GM12878 (cell line): ENCODE measurements around the gene TSPEAR. TPM values are rescaled to one million over a fixed set of nuclear protein-coding genes. Genes with fewer than 3 reads are reported as not detected.

ENCODE experiments used
- ATAC-seq: fragments of 200-7000 bp; cut with Tn5 transposase; 3 replicates; pipeline ENCODE4 v1.9.1; 2020; ENCODE audit warnings: mild to moderate bottlenecking, moderate library complexity
- BruUV-seq: library from RNA; stranded (reverse); fragments of 400-500 nt; replicated peaks from 2 replicates; lab custom pipeline; 2021; lab: Mats Ljungman, UMichigan
- CTCF ChIA-PET: fragments of 300-600 bp; sonication (Branson Sonifier 250); formaldehyde crosslinking; extraction: SDS; loops from one replicate; lab custom pipeline; 2021; ENCODE audit warnings: inconsistent platforms; lab: Yijun Ruan, JAX
- POLR2A ChIA-PET: fragments of 350-600 bp; formaldehyde crosslinking; extraction: SDS; loops from one replicate; lab custom pipeline; 2021; ENCODE audit warnings: inconsistent platforms; lab: Charles Lee
- RAD21 ChIA-PET: fragments of 300-600 bp; sonication (Branson Sonifier 250); formaldehyde crosslinking; loops from one replicate; lab custom pipeline; 2023; ENCODE audit warnings: antibody characterized with exemption; ENCODE audit not compliant: unreplicated experiment; lab: Charles Lee
- SMC1A ChIA-PET: fragments of 300-600 bp; sonication (Branson Sonifier 250); formaldehyde crosslinking; loops from one replicate; lab custom pipeline; 2023; ENCODE audit not compliant: unreplicated experiment, uncharacterized antibody; lab: Charles Lee
- DNase-seq: peaks from one replicate; pipeline ENCODE4 v3.0.0-alpha.2; 2011; ENCODE audit warnings: low read depth, low spot score
- FAIRE-seq: peaks from 3 replicates; lab custom pipeline; 2011; peaks lifted over from hg19 to GRCh38; lab: Jason Lieb, UNC
- H2AFZ ChIP-seq: 2 replicates; pipeline ENCODE4 v1.6.0; 2011; ENCODE audit warnings: low read depth, low read length, control low read depth; ENCODE audit not compliant: control insufficient read depth
- H3K27ac ChIP-seq: 2 replicates; pipeline ENCODE4 v1.5.1; 2011; ENCODE audit warnings: control low read depth; ENCODE audit not compliant: control insufficient read depth, insufficient read depth
- H3K27me3 ChIP-seq, 2 experiments: replicated peaks in 1 of 2; 2 replicates each; pipeline versions ENCODE4 v1.6.0 to v1.6.1; 2011; ENCODE audit warnings: low read length in 1 of 2; ENCODE audit not compliant: control insufficient read depth in 2 of 2, insufficient read depth in 2 of 2
- H3K36me3 ChIP-seq, 2 experiments: 2 replicates each; pipeline ENCODE4 v1.5.1; 2011; ENCODE audit warnings: low read length in 1 of 2; ENCODE audit not compliant: control insufficient read depth in 2 of 2, insufficient read depth in 2 of 2
- H3K4me1 ChIP-seq: 2 replicates; pipeline ENCODE4 v1.6.1; 2011; ENCODE audit warnings: mild to moderate bottlenecking, low read length, moderate library complexity, mixed read lengths; ENCODE audit not compliant: control insufficient read depth, insufficient read depth
- H3K4me2 ChIP-seq: 2 replicates; pipeline ENCODE4 v1.6.0; 2011; ENCODE audit warnings: control low read depth; ENCODE audit not compliant: control insufficient read depth, insufficient read depth
- H3K4me3 ChIP-seq: fragments of 200-600 bp; sonication (generic); 2 replicates; pipeline ENCODE4 v1.5.1; 2016
- H3K79me2 ChIP-seq: 2 replicates; pipeline ENCODE4 v1.6.0; 2011; ENCODE audit warnings: low read length; ENCODE audit not compliant: control insufficient read depth, insufficient read depth
- H3K9ac ChIP-seq: 2 replicates; pipeline ENCODE4 v1.8.0; 2011; ENCODE audit warnings: low read length, control low read depth, mixed read lengths; ENCODE audit not compliant: control insufficient read depth, insufficient read depth
- H3K9me3 ChIP-seq: replicated peaks from 3 replicates; pipeline ENCODE4 v1.5.1; 2011; ENCODE audit warnings: mild to moderate bottlenecking, low read length; ENCODE audit not compliant: control insufficient read depth, insufficient read depth
- H4K20me1 ChIP-seq: 2 replicates; pipeline ENCODE4 v1.6.0; 2011; ENCODE audit not compliant: control insufficient read depth, insufficient read depth
- BMI1 ChIP-seq: fragments of 450-650 bp; IDR thresholded peaks from 2 replicates; pipeline ENCODE4 v1.6.1; 2016; ENCODE audit warnings: mild to moderate bottlenecking, moderate library complexity, borderline replicate concordance
- EGR1 ChIP-seq, 2 experiments: IDR thresholded peaks; 1 replicate in 1 of 2; 2 replicates in 1 of 2; pipeline ENCODE4 v1.6.1; 2011 to 2012; ENCODE audit warnings: low read depth in 2 of 2, low read length in 2 of 2, borderline replicate concordance in 1 of 2, mild to moderate bottlenecking in 1 of 2, moderate library complexity in 1 of 2
- EP300 ChIP-seq, 2 experiments: fragments of 150-350 bp in 1 of 2; IDR thresholded peaks; 2 replicates each; pipeline ENCODE4 v1.6.1; 2011 to 2012; ENCODE audit warnings: low read depth in 2 of 2, low read length in 2 of 2, borderline replicate concordance in 1 of 2, improper control_type of control experiment in 1 of 2, inconsistent platforms in 1 of 2; ENCODE audit not compliant: control insufficient read depth in 1 of 2
- GABPA ChIP-seq: IDR thresholded peaks from 2 replicates; pipeline ENCODE4 v1.6.1; 2014; ENCODE audit warnings: antibody characterized with exemption, low read depth, mild to moderate bottlenecking, inconsistent platforms
- IKZF1 ChIP-seq: fragments of 450-650 bp; conservative IDR thresholded peaks from 2 replicates; pipeline ENCODE4 v1.6.1; 2017; ENCODE audit warnings: antibody characterized with exemption, mild to moderate bottlenecking
- KAT2A ChIP-seq: conservative IDR thresholded peaks from 2 replicates; pipeline ENCODE4 v1.6.1; 2011; ENCODE audit warnings: low read depth, low read length; ENCODE audit not compliant: control insufficient read depth
- KDM1A ChIP-seq: fragments of 200-600 bp; sonication (generic); IDR thresholded peaks from 2 replicates; pipeline ENCODE4 v1.6.1; 2016; ENCODE audit warnings: borderline replicate concordance
- LARP7 ChIP-seq: fragments of 450-650 bp; IDR thresholded peaks from 2 replicates; pipeline ENCODE4 v1.6.1; 2017; ENCODE audit warnings: mild to moderate bottlenecking
- MEF2A ChIP-seq: IDR thresholded peaks from 2 replicates; pipeline ENCODE4 v1.6.1; 2011; ENCODE audit warnings: low read depth, mild to moderate bottlenecking, low read length, moderate library complexity; ENCODE audit not compliant: insufficient read depth
- MYB ChIP-seq: fragments of 150-350 bp; IDR thresholded peaks from 2 replicates; pipeline ENCODE4 v1.6.1; 2014; ENCODE audit warnings: mild to moderate bottlenecking, low read depth, low read length, borderline replicate concordance
- RBBP5 ChIP-seq: fragments of 200-600 bp; sonication (generic); conservative IDR thresholded peaks from 2 replicates; pipeline ENCODE4 v1.6.1; 2016
- TAF1 ChIP-seq: IDR thresholded peaks from 2 replicates; pipeline ENCODE4 v1.6.1; 2011; ENCODE audit warnings: mild to moderate bottlenecking, low read depth, low read length, borderline replicate concordance
- TARDBP ChIP-seq: IDR thresholded peaks from 2 replicates; pipeline ENCODE4 v1.6.1; 2016; ENCODE audit warnings: borderline replicate concordance
- WGBS: methylation state at CpG from one replicate; pipeline ENCODE4 v1.1.6; 2016; ENCODE audit warnings: low lambda C conversion rate; ENCODE audit not compliant: insufficient replicate concordance, insufficient coverage; ENCODE audit errors: missing lambda C conversion rate; 5-methylcytosine and 5-hydroxymethylcytosine counted together
- in situ Hi-C: fragments of 300-500 bp; cut with MboI; formaldehyde crosslinking; loops from 9 replicates; pipeline ENCODE4 v1.14.3; 2018; ENCODE audit warnings: mixed read lengths
- intact Hi-C: fragments of 100-400 bp; cut with micrococcal nuclease; formaldehyde crosslinking; loops from one replicate; pipeline ENCODE4 v1.14.2; 2022; ENCODE audit not compliant: unreplicated experiment
- polyA plus RNA-seq, 11 experiments: library from polyadenylated mRNA; depleted of rRNA in 4 of 11; unstranded in 6 of 11; stranded (reverse) in 5 of 11; fragments of >200 nt; fragmentation: Nextera tagmentation in 4 of 11; fragmentation: Illumina TruSeq in 1 of 11; extraction: Ambion mirVana in 4 of 11; extraction: Trizol in 1 of 11; gene quantifications; 1 replicate in 1 of 11; 2 replicates in 10 of 11; pipeline versions ENCODE4 v1.2.1 to v1.2.3, GENCODE V29; 2011 to 2016; ENCODE audit warnings: inconsistent platforms in 2 of 11, missing spikeins in 2 of 11, low read depth in 1 of 11
- total RNA-seq, 4 experiments: library from RNA; depleted of rRNA in 3 of 4; stranded (reverse); fragments of >200 nt in 3 of 4; fragmentation: Illumina TruSeq in 1 of 4; extraction: Trizol in 1 of 4; gene quantifications; 2 replicates each; pipeline versions ENCODE4 v1.2.1 to v1.2.3, GENCODE V29; 2013 to 2021
- TF ChIP-seq, protein P1 (sequence below): fragments of 450-650 bp; IDR thresholded peaks from 2 replicates; pipeline ENCODE4 v1.6.1; 2016; ENCODE audit warnings: mild to moderate bottlenecking
- TF ChIP-seq, protein P2 (sequence below): IDR thresholded peaks from 2 replicates; pipeline ENCODE4 v1.6.1; 2012; ENCODE audit warnings: low read depth, low read length, improper control_type of control experiment
- TF ChIP-seq, protein P3 (sequence below): fragments of 450-650 bp; IDR thresholded peaks from 2 replicates; pipeline ENCODE4 v1.6.1; 2017; ENCODE audit warnings: antibody characterized with exemption, mild to moderate bottlenecking, moderate library complexity

Gene TSPEAR
- total and polyA plus RNA-seq, 10 of the 15 experiments (the other 5 are each of a cell fraction or from before 2014, with no cell fraction given), result not detected

DNA sequence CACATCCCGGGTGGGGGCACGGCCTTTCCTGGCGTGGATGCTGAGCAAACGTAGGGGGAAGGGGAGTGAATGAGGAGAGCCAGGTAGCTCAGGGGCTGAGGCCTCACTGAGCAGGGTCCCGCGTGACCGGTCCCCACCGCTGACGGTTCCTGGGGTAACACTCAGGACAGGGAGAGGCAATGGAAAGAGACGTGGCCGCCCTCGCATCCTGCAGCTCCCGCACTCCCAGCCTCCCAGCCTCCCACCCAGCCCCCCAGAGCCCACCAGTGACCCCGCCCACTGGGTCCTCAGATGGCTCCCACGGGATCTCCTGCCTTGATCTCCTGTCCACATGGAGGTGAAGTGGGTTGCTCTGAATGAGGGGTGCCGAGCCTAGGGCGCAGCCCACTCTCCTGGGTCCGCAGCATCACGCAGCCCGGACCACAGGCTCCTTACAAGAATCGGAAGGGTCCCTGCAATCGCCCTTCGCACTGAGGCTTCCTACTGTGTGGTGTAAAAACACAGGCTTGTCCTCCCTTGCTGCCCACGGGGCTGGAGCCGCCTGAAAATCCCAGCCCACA is 2.4 kb downstream of the TSPEAR start:
- Histone ChIP-seq H3K79me2 (no peaks in the 10 kb centered on the region), H4K20me1 (no peaks in the 10 kb centered on the region), H3K36me3 (no peaks in the 10 kb centered on the region), H3K27me3 (peaks cover 12 to 18% of the 10 kb centered on the region in 2 experiments; a peak in 3 of 4 replicates), H3K4me3 (no peak overlapping the region), H3K4me1 (no peaks in the 10 kb centered on the region), H3K4me2 (no peak overlapping the region), H2AFZ (no peak overlapping the region), H3K9ac (no peak overlapping the region), H3K9me3 (peaks cover 6% of the 10 kb centered on the region; the same call in 1 of the 3 replicates), H3K27ac (no peak overlapping the region)
- TF ChIP-seq BMI1, result no peak
- no peak for TF ChIP-seq EP300 (IDR thresholded peaks at IDR 0.05; ENCODE audit: borderline replicate concordance in 1 of 2, control insufficient read depth in 1 of 2, low read depth in 2 of 2, low read length in 2 of 2)
- no peak for TF ChIP-seq GABPA
- TF ChIP-seq TARDBP, result no peak
- TF ChIP-seq, protein P1, sequence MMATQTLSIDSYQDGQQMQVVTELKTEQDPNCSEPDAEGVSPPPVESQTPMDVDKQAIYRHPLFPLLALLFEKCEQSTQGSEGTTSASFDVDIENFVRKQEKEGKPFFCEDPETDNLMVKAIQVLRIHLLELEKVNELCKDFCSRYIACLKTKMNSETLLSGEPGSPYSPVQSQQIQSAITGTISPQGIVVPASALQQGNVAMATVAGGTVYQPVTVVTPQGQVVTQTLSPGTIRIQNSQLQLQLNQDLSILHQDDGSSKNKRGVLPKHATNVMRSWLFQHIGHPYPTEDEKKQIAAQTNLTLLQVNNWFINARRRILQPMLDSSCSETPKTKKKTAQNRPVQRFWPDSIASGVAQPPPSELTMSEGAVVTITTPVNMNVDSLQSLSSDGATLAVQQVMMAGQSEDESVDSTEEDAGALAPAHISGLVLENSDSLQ, result no peak
- TF ChIP-seq KDM1A, result no peak
- TF ChIP-seq MYB, result no peak
- no peak for TF ChIP-seq TAF1
- TF ChIP-seq MEF2A, result no peak
- TF ChIP-seq, protein P2, sequence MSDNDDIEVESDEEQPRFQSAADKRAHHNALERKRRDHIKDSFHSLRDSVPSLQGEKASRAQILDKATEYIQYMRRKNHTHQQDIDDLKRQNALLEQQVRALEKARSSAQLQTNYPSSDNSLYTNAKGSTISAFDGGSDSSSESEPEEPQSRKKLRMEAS, result no peak
- TF ChIP-seq RBBP5, result no peak
- TF ChIP-seq, protein P3, sequence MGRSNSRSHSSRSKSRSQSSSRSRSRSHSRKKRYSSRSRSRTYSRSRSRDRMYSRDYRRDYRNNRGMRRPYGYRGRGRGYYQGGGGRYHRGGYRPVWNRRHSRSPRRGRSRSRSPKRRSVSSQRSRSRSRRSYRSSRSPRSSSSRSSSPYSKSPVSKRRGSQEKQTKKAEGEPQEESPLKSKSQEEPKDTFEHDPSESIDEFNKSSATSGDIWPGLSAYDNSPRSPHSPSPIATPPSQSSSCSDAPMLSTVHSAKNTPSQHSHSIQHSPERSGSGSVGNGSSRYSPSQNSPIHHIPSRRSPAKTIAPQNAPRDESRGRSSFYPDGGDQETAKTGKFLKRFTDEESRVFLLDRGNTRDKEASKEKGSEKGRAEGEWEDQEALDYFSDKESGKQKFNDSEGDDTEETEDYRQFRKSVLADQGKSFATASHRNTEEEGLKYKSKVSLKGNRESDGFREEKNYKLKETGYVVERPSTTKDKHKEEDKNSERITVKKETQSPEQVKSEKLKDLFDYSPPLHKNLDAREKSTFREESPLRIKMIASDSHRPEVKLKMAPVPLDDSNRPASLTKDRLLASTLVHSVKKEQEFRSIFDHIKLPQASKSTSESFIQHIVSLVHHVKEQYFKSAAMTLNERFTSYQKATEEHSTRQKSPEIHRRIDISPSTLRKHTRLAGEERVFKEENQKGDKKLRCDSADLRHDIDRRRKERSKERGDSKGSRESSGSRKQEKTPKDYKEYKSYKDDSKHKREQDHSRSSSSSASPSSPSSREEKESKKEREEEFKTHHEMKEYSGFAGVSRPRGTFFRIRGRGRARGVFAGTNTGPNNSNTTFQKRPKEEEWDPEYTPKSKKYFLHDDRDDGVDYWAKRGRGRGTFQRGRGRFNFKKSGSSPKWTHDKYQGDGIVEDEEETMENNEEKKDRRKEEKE, result no peak
- TF ChIP-seq KAT2A, result no peak
- TF ChIP-seq EGR1 (IDR thresholded peaks at IDR 0.05; ENCODE audit: borderline replicate concordance in 1 of 2, low read depth in 2 of 2, low read length in 2 of 2), result no peak
- TF ChIP-seq IKZF1, result no peak
- no peak for TF ChIP-seq LARP7
- no peak for FAIRE-seq
- no peak for ATAC-seq
- 9% methylated on average over 22 of the region's 25 CpGs for WGBS
- RAD21 ChIA-PET, result no interaction called here
- CTCF ChIA-PET, result no interaction called here
- no TSS peak for BruUV-seq
- no peak for DNase-seq
- intact Hi-C loops (no loop called here), in situ Hi-C loops (no loop called here)
- SMC1A ChIA-PET, result no interaction called here
- POLR2A ChIA-PET, result no interaction called here
